Measurements from ENCODE around the gene LBP. TPM values are rescaled to one million over a fixed set of nuclear protein-coding genes. Genes with fewer than 3 reads are reported as not detected.
"Not testable (repeated sequence)": the region's sequence is repeated elsewhere in the genome, so short reads cannot be mapped to it uniquely, and the experiment has no call there.

LBP gene
- total and polyA plus RNA-seq, 8 donors, result 0.16 to 1.9 (median 0.30) TPM; not detected in 3

- WGBS, 2 donors, result 35 to 41% methylated on average over 7 of the region's 7 CpGs
- H3K4me3 ChIP-seq, result no peak overlapping the region
- FAIRE-seq (no peak), DNase-seq (no peak), ATAC-seq (no peak)
- no peaks in the 10 kb centered on the region for H3K36me3 ChIP-seq
- no peaks in the 10 kb centered on the region for H3K27me3 ChIP-seq
- H3K9me3 ChIP-seq, result no peaks in the 10 kb centered on the region
- no peak overlapping the region for H3K27ac ChIP-seq
- TF ChIP-seq CTCF (IDR thresholded peaks at IDR 0.05), result no peak
- no peaks in the 10 kb centered on the region for H3K4me1 ChIP-seq
- intact Hi-C loops (cut with DNase I), result no loop called here
Observed at GRCh38 chr20:38373231-38373867, 27.1 kb downstream of the LBP start.

- 57 to 64% methylated on average over 5 of the region's 5 CpGs for WGBS, 2 donors
- no peak overlapping the region for H3K4me3 ChIP-seq
- H3K36me3 ChIP-seq, result no peaks in the 10 kb centered on the region
- no peaks in the 10 kb centered on the region for H3K27me3 ChIP-seq
- FAIRE-seq (no peak), ATAC-seq (no peak), DNase-seq (no peak)
- TF ChIP-seq CTCF (IDR thresholded peaks at IDR 0.05), result no peak
- no peaks in the 10 kb centered on the region for H3K4me1 ChIP-seq
- H3K9me3 ChIP-seq, result no peaks in the 10 kb centered on the region
- intact Hi-C loops (cut with DNase I), result no loop called here
- no peak overlapping the region for H3K27ac ChIP-seq
Observed at GRCh38 chr20:38373898-38374297, 27.6 kb downstream of the LBP start.

- Histone ChIP-seq H3K4me3 (no peak overlapping the region), H3K27me3 (no peaks in the 10 kb centered on the region), H3K36me3 (no peaks in the 10 kb centered on the region), H3K27ac (no peak overlapping the region), H3K4me1 (no peaks in the 10 kb centered on the region), H3K9me3 (no peaks in the 10 kb centered on the region)
- no peak for TF ChIP-seq CTCF (IDR thresholded peaks at IDR 0.05)
- intact Hi-C loops (cut with DNase I), result no loop called here
- DNase-seq (no peak), ATAC-seq (no peak), FAIRE-seq (no peak)
- WGBS, 2 donors, result 59 to 67% methylated on average over 11 of the region's 11 CpGs
Observed at GRCh38 chr20:38377039-38377685, 30.9 kb downstream of the LBP start.

GRCh38 chr20:38377838-38378237 lies 31.6 kb downstream of the LBP start:
- H3K9me3 ChIP-seq; FAIRE-seq; ATAC-seq; H3K36me3 ChIP-seq; H3K4me1 ChIP-seq; intact Hi-C loops (cut with DNase I); H3K27ac ChIP-seq; H3K27me3 ChIP-seq; H3K4me3 ChIP-seq; DNase-seq: not testable (repeated sequence)
- no CpG with 5 or more reads among the region's 5 CpGs for WGBS, 2 donors

- no peaks in the 10 kb centered on the region for H3K4me1 ChIP-seq
- DNase-seq (no peak), FAIRE-seq (no peak), ATAC-seq (no peak)
- WGBS, 2 donors, result 73 to 74% methylated on average over 4 of the region's 4 CpGs
- no peak overlapping the region for H3K4me3 ChIP-seq
- no peak overlapping the region for H3K27ac ChIP-seq
- intact Hi-C loops (cut with DNase I), result no loop called here
- no peaks in the 10 kb centered on the region for H3K27me3 ChIP-seq
- H3K36me3 ChIP-seq, result no peaks in the 10 kb centered on the region
- no peaks in the 10 kb centered on the region for H3K9me3 ChIP-seq
- no peak for TF ChIP-seq CTCF (IDR thresholded peaks at IDR 0.05)
Observed at GRCh38 chr20:38383147-38383546, 36.9 kb downstream of the LBP start.
